Upper lobe of right lung (tissue), 1 donor: ENCODE results near the gene FBRSL1. TPM values are rescaled to one million over a fixed set of nuclear protein-coding genes. Genes with fewer than 3 reads are reported as not detected.

ENCODE experiments used
- ATAC-seq: fragments of 200-7000 bp; cut with Tn5 transposase; one replicate; pipeline ENCODE4 v1.9.1; 2020; ENCODE audit warnings: mild to moderate bottlenecking, moderate library complexity
- DNase-seq: peaks from one replicate; pipeline ENCODE4 v3.0.0-alpha.2; 2020
- H3K27ac ChIP-seq: fragments of 200-600 bp; one replicate; pipeline ENCODE4 v1.8.0; 2022
- H3K27me3 ChIP-seq: fragments of 200-600 bp; one replicate; pipeline ENCODE4 v1.8.0; 2022; ENCODE audit warnings: mild to moderate bottlenecking
- H3K36me3 ChIP-seq: fragments of 200-600 bp; one replicate; pipeline ENCODE4 v1.8.0; 2022
- H3K4me1 ChIP-seq: fragments of 200-600 bp; one replicate; pipeline ENCODE4 v1.8.0; 2022
- H3K4me3 ChIP-seq: fragments of 200-600 bp; one replicate; pipeline ENCODE4 v1.8.0; 2022; ENCODE audit warnings: mild to moderate bottlenecking
- H3K9me3 ChIP-seq: fragments of 200-600 bp; one replicate; pipeline ENCODE4 v1.8.0; 2022
- intact Hi-C: fragments of 100-400 bp; cut with DNase I; formaldehyde crosslinking; loops from one replicate; pipeline ENCODE4 v1.11.0; 2022
- total RNA-seq: library from RNA; stranded (reverse); fragmentation: NEBNext Ultra II Directional; extraction: Animal tissue kit (Norgen Biotek cat#: 25700); gene quantifications from one replicate; pipeline ENCODE4 v1.2.1, GENCODE V29; 2021
- TF ChIP-seq, protein P1 (sequence below): fragments of 200-600 bp; IDR thresholded peaks from one replicate; pipeline ENCODE4 v1.8.0; 2022; ENCODE audit warnings: antibody characterized with exemption
- donor health status: DM: no; HTN: yes; CAD: no; lungs with severe emphysema.

The FBRSL1 gene
- total RNA-seq, 1 donor from 2014 or later, result 49.5 TPM

GRCh38 chr12:132452596-132453350 is 37.2 kb upstream of the FBRSL1 start:
- Histone ChIP-seq H3K9me3 (no peaks in the 10 kb centered on the region), H3K27ac (no peak overlapping the region), H3K4me3 (no peak overlapping the region), H3K27me3 (peaks cover 9% of the 10 kb centered on the region), H3K4me1 (no peaks in the 10 kb centered on the region), H3K36me3 (no peaks in the 10 kb centered on the region)
- TF ChIP-seq, protein P1, sequence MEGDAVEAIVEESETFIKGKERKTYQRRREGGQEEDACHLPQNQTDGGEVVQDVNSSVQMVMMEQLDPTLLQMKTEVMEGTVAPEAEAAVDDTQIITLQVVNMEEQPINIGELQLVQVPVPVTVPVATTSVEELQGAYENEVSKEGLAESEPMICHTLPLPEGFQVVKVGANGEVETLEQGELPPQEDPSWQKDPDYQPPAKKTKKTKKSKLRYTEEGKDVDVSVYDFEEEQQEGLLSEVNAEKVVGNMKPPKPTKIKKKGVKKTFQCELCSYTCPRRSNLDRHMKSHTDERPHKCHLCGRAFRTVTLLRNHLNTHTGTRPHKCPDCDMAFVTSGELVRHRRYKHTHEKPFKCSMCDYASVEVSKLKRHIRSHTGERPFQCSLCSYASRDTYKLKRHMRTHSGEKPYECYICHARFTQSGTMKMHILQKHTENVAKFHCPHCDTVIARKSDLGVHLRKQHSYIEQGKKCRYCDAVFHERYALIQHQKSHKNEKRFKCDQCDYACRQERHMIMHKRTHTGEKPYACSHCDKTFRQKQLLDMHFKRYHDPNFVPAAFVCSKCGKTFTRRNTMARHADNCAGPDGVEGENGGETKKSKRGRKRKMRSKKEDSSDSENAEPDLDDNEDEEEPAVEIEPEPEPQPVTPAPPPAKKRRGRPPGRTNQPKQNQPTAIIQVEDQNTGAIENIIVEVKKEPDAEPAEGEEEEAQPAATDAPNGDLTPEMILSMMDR, result no peak
- intact Hi-C loops, result no loop called here
- ATAC-seq, result no peak
- DNase-seq, result no peak

GRCh38 chr12:132453361-132454192 is 36.4 kb upstream of the FBRSL1 start:
- H3K9me3 ChIP-seq, result no peaks in the 10 kb centered on the region
- intact Hi-C loops, result no loop called here
- no peak overlapping the region for H3K27ac ChIP-seq
- no peaks in the 10 kb centered on the region for H3K36me3 ChIP-seq
- TF ChIP-seq, protein P1, result no peak
- no peaks in the 10 kb centered on the region for H3K4me1 ChIP-seq
- H3K27me3 ChIP-seq, result peaks cover 9% of the 10 kb centered on the region
- DNase-seq (no peak), ATAC-seq (no peak)
- H3K4me3 ChIP-seq, result no peak overlapping the region

DNA sequence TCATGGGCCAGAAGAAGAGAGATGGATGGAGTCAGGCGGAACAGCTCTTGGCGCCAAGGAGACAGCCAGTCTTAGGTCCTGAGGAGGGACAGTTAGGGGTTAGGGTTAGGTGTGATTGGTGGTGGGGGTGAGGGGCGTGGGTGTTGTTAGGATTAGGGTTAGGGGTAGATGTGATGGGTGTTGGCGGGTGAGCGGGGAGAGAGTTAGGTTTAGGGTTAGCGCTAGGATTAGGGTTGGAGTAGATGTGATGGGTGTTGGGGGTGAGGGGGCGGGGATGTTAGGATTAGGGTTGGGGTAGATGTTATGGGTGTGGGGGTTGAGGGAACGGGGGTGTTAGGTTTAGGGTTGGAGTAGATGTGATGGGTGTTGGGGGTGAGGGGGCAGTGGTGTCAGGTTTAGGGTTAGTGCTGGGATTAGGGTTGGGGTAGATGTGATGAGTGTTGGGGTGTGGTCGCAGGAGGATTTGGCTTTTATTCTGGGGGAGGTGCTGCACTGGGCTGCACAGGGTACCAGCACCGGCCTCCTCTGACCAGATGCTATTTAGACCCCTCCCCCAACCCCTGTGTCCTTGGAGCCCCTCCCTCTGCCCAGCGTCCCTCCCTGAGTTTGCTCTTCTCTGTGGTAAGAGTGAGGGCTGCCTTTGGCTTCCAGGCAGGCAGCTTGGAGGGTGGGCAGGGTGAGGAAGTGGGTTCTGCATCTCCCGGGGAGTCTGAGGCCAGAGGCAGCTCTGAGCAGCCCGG is 35.6 kb upstream of the FBRSL1 start:
- DNase-seq, result no peak

DNA sequence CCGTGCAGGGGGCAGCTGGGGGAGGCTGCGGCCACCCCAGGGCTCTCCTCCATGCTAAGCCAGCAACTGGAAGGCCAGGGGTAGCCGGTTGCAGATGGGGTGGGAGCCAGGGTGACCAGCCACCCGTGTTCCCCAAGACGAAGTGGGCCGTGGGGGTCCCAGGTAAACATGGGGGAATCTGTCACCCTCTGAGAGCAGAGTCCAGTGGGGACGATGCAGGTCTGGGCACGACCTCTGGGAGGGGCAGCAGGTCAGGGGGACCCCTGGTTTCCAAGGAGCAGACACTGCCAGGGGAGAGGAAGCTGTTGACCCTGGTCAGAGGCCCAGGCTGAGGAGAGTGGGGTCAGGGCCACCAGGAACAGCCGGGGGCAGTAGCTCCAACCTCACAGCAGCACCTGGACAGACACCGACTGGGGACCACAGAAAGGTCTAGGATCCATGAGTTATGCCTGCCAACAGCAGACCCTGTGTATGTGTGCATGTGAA is 35.0 kb upstream of the FBRSL1 start:
- H3K27me3 ChIP-seq, result peaks cover 9% of the 10 kb centered on the region
- H3K4me1 ChIP-seq, result no peaks in the 10 kb centered on the region

More for the DNA sequence above, 35.6 kb upstream of the FBRSL1 start:
- no peaks in the 10 kb centered on the region for H3K4me1 ChIP-seq
- intact Hi-C loops, result no loop called here
- no peaks in the 10 kb centered on the region for H3K36me3 ChIP-seq
- no peak for ATAC-seq
- no peak overlapping the region for H3K4me3 ChIP-seq
- no peaks in the 10 kb centered on the region for H3K9me3 ChIP-seq
- no peak overlapping the region for H3K27ac ChIP-seq
- TF ChIP-seq, protein P1, result no peak
- H3K27me3 ChIP-seq, result peaks cover 9% of the 10 kb centered on the region

GRCh38 chr12:132455565-132455964 is 34.4 kb upstream of the FBRSL1 start:
- TF ChIP-seq, protein P1, result no peak
- no peaks in the 10 kb centered on the region for H3K9me3 ChIP-seq
- no peak overlapping the region for H3K4me3 ChIP-seq

More for the DNA sequence above, 35.0 kb upstream of the FBRSL1 start:
- ATAC-seq (no peak), DNase-seq (no peak)
- no peak overlapping the region for H3K4me3 ChIP-seq
- TF ChIP-seq, protein P1, result no peak
- H3K9me3 ChIP-seq, result no peaks in the 10 kb centered on the region
- intact Hi-C loops, result no loop called here
- H3K36me3 ChIP-seq, result no peaks in the 10 kb centered on the region
- H3K27ac ChIP-seq, result no peak overlapping the region

More at GRCh38 chr12:132455565-132455964, 34.4 kb upstream of the FBRSL1 start:
- DNase-seq (no peak), ATAC-seq (no peak)
- Histone ChIP-seq H3K4me1 (no peaks in the 10 kb centered on the region), H3K27me3 (peaks cover 9% of the 10 kb centered on the region), H3K27ac (no peak overlapping the region), H3K36me3 (no peaks in the 10 kb centered on the region)
- intact Hi-C loops, result no loop called here
